GM19193 (cell line): ENCODE data around the gene LIN7B.

Experiments used
- POLR2A ChIP-seq: IDR thresholded peaks from 4 replicates; pipeline ENCODE4 v1.6.1; 2011; ENCODE audit not compliant: insufficient read depth, insufficient read length; ENCODE audit errors: extremely low read depth

LIN7B gene

DNA sequence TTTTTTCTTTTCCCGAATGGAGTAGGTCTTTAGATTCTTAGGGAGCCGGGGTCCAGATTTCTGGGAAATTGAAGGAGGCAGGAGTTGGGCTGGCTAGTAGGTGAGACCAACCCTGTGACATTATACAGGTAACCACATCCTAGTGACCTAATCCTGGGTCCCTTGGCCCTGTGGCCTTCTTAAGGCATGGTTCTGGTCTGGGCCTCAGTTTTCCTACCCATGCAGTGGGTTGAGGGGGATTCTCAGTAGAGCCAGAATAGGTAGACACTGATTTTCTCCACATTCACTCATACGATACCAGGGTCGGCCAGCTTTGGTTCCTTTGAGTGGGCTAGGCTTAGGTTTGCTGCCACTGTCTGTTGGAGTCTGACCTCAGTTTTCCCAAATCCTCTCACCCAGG lies 12.4 kb downstream of the LIN7B start:
- no peak for TF ChIP-seq POLR2A

DNA sequence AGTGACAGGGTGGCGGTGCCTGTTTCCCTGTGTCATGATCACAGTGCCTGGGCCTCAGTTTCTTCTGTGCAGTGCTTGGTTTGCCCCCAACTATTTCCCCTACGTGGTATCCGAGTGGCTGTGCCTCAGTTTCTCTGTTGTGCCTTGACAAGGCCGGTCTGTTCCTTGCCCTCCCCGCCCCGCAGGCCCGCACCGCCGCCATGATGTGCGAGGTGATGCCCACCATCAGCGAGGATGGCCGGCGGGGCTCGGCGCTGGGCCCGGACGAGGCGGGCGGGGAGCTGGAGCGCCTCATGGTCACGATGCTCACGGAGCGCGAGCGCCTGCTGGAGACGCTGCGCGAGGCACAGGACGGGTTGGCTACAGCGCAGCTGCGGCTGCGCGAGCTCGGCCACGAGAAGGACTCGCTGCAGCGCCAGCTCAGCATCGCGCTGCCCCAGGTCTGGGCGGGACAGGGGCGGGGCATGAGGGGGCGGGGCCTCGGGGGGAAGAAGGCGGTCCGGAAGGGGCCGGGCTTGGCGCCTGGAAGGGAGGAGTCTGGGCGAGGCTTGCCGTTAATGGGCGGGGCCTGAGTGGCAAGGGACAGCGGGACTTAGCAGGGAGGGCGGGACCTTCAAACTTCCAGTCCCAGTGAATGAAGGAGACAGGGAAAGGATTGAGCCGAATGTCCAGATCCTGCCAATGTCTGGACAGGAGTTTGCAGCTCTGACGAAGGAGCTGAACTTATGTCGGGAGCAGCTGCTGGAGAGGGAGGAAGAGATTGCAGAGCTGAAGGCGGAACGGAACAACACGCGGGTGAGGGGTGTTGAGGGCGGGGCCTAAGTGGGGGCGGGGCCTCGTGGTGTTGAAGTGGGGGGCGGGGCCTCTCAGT lies 13.7 kb downstream of the LIN7B start:
- TF ChIP-seq POLR2A, result peak; percentile 26

DNA sequence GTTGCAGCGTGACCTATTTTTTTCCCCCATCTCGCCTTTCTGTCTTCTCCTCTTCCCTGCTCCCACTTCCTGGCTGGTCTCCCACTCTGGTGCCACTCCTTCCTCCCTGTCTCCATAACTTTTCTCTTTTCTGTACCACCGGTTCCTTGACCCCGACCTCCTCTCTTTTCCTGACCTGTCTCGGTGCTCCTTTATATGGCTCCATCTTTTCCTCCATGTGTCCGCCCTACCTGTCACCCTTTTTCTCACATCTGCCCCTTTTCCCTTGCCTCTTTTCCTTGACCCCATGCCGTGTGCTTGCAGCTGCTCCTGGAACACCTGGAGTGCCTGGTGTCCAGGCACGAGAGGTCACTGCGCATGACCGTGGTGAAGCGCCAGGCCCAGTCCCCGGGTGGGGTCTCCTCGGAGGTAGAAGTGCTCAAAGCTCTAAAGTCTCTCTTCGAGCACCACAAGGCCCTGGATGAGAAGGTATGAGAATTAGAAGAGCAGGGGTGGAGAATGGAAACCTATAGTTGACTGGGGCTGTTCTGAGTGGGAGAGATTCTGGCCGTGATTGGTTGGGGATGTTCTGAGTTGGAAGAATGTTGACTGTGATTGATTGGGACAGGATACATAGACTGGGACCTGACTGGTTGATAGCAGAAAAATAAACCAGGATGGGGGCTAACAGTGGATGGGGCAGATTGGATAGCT lies 14.5 kb downstream of the LIN7B start:
- no peak for TF ChIP-seq POLR2A

DNA sequence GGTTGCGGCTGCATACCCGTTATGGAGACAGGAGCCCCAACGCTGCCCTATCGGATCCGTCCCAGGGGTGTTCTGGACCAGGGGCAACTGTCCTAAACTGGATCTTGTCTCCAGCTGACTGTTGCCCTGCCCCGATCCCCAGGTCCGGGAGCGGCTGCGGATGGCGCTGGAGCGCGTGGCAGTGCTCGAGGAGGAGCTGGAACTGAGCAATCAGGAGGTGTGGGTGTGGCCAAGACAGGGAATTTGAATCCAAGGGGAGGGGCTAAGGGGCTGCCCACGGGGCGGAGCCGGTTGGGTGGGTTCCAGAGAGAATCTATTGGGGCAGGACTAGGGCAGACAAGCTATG lies 15.0 kb downstream of the LIN7B start:
- no peak for TF ChIP-seq POLR2A

DNA sequence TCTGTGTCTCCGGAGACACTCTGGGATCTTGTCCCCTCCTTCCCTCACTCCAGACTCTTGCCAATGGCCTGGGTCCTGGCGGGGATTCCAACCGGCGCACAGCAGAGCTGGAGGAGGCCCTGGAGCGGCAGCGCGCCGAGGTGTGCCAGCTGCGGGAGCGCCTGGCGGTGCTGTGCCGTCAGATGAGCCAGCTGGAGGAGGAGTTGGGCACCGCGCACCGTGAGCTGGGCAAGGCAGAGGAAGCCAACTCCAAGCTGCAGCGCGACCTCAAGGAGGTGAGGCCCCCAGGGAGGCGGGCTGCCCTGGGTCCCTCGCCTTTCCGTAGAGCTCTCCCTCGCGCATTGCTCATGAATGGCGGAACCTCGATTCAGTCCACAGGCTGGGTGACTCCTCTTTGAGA lies 16.2 kb downstream of the LIN7B start:
- no peak for TF ChIP-seq POLR2A

DNA sequence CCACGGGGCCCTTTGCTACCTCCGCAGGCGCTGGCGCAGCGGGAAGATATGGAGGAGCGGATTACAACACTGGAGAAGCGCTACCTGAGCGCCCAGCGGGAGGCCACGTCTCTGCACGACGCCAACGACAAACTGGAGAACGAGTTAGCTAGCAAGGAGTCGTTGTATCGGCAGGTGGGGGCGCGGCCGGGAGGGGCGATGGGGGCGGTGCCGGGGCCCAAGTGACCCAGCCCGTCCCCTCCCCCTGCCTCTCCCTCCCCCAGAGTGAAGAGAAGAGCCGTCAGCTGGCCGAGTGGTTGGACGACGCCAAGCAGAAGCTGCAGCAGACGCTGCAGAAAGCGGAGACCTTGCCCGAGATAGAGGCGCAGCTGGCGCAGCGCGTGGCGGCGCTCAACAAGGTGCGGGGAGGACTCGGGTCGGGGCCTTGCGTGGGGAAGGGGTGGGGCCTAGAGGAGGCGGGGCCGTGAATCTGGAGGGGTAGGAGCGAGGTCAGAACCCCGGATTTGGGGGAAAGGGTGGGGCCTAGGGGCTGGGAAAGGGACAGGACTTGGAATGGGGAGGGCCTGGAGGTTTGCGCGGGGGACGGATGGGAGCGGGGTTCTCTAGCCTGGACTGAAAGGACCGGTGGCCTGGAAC lies 18.9 kb downstream of the LIN7B start:
- TF ChIP-seq POLR2A, result no peak

DNA sequence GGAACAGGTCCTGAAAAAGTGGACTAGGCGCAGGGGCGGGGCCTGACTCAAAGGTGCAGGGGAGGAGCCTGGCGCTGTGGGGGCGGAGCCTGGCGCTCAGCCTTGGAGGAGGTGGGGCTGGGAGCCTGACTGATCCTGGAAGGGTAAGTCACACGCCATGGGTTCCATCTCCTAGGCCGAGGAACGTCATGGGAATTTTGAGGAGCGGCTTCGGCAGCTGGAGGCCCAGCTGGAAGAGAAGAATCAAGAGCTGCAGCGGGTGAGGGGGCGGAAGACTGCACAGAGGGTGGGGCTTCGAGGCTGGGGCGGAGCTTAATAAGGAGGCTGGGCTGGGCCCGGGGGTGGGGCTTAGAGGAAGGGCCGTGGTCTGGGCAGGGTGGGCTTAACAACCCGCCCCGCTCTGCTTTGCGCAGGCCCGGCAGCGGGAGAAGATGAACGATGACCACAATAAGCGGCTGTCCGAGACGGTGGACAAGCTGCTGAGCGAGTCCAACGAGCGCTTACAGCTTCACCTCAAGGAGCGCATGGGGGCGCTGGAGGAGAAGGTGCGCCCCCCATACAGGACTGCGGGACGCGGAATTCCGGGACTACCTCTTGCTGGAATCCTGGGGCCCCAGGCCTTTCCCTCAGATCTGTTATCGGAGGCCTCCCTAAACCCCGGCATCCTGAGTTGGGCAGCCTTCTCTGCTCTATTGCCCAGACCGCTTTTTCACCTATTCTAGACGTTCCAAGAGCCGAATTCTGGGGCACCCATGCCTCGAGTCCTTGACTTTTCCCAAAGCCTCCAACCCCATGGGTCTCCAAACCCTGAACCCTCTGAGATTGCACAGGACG lies 19.7 kb downstream of the LIN7B start:
- no peak for TF ChIP-seq POLR2A

DNA sequence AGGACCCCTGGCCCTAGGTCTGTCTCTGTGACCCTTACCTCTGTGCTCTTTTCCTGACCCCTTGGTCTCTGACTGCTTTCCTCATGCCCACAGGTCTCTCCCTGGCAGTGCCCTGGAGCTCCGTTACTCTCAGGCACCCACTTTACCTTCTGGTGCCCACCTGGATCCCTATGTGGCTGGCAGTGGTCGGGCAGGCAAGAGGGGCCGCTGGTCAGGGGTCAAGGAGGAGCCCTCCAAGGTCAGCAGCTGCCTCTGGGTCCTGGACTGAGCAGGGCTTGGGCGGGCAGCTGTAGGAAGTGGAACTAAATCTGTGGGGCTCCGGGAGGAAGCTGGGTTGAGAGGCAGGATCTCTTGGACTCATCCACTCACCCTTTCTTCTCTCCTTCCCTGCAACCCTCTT lies 21.5 kb downstream of the LIN7B start:
- no peak for TF ChIP-seq POLR2A

DNA sequence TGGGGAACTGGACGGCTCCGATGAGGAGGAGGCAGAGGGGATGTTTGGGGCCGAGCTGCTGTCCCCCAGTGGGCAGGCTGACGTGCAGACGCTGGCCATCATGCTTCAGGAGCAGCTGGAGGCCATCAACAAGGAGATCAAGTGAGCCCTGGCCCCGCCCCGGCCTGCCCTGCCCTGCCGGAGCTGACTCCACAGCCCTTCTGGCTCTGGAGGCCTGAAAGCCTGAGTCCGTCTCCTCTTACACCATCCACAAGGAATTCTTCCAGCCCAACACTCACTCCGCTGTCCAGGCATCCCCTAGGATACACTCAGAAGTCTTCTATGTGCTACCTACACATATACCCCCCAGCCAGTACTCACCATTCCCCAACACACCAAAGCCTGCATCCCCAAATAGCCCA lies 22.6 kb downstream of the LIN7B start:
- no peak for TF ChIP-seq POLR2A

DNA sequence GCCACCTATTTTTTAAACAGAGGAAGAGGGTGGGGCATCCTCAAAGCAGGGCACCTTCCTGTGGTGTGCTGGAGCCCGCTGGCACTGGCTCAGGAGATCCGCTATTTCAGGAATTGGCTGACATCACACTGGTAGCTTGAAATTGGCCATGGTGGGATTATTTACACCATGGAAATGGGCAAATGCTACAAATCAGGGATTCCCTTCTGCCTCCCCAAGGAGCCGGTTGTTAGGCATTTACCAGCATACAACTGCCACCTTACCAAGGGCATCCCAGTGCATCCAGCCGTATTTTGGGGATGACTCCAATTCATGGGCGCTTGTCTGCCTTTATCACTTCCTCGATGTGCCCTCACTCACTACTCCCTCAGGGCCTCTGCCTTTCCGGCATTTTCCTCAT lies 26.8 kb downstream of the LIN7B start:
- no peak for TF ChIP-seq POLR2A

DNA sequence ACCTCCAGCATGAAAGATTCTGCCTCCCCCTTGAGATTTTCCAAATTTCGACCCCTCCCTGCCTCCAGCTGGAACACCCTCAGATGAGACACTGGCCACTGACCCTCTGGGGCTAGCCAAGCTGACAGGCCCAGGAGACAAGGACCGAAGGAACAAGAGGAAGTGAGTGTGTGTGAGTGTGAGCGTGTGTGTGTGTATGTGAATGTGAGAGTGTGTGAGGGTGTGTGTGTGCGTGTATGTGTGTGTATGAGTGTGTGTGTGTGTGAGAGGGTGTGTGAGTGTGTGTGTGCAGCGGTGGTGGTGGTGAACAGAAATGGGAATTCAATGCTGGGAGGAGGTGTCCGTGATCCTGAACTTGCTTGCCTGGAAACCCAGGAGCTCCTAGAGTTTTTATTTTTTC lies 27.2 kb downstream of the LIN7B start:
- TF ChIP-seq POLR2A, result no peak

DNA sequence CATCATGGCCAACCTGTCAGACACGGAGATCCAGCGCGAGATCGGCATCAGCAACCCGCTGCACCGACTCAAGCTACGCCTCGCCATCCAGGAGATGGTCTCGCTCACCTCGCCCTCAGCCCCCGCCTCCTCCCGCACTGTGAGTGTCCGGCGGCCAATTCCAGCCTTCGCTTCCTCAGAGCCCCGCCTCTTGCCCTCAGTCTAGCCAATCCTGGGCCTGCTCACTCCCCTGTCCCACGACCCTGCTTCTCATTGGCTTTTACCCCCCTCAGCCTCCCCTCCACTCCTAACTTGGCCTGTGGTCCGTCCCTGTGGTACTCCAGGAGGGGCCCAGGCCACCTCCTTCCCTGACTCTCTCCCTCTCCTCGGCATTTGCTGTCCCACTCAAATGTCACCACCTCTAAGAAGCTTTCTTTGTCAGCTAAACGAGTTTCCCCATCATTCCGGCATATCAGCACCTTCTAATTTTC lies 28.7 kb downstream of the LIN7B start:
- no peak for TF ChIP-seq POLR2A

DNA sequence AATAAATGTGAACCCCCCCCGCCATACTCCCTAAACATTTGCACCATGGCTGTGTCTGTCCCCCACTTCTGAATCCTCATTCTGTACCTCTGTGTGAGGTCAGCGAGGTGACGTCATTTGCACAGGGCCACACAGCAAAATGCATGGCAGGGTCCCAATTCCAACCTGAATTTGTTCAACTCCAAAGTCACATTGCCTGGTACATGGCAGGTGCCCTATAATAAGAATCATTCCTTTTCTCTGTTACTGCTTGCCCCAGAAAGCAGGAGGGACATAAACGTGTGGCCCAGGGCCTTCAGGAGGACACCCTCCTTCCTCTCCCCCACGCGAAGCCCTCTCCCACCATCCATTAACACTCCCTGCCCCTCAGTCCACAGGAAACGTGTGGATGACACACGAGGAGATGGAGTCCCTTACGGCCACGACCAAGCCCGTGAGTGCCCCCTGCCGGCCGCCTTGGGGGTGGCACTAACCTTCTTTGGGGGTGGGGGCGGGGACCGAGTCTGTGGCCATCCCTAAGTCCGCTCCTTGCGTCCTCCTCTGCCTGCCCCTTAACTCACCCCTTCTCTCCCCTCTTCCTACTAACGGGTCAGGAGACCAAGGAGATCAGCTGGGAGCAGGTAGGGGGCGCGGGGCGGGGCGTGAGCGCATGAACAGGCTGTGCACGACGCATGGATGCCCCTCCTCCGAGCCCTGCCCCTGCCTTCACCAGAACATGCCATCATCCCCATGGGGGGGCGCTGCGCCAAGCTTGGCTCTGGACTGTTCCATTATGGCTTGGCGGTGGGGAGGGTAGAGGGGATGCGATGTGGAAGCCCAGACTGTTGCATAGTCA lies 31.6 kb downstream of the LIN7B start:
- no peak for TF ChIP-seq POLR2A
